Lung (tissue), 12 donors: ENCODE measurements around the gene PLG. TPM values are rescaled to one million over a fixed set of nuclear protein-coding genes. Genes with fewer than 3 reads are reported as not detected.

Experiments
- ATAC-seq: fragments of 200-7000 bp; cut with Tn5 transposase; one replicate; pipeline ENCODE4 v1.9.1; 2020; ENCODE audit warnings: moderate number of reproducible peaks; ENCODE audit not compliant: insufficient read depth, low FRiP score
- DNase-seq, 3 donors: peaks; one replicate each; pipeline ENCODE4 v3.0.0-alpha.2; 2013 to 2017
- H3K27ac ChIP-seq, 2 donors: one replicate each; pipeline ENCODE4 v1.5.1; 2013; ENCODE audit warnings: mild to moderate bottlenecking in 2 of 2, moderate library complexity in 2 of 2, control low read depth in 1 of 2, inconsistent platforms in 1 of 2, low read depth in 1 of 2, low read length in 1 of 2
- H3K27me3 ChIP-seq, 3 donors: one replicate each; pipeline ENCODE4 v1.5.1; 2013; ENCODE audit warnings: low read length in 2 of 3; ENCODE audit not compliant: control insufficient read depth in 3 of 3, insufficient read depth in 3 of 3
- H3K36me3 ChIP-seq, 4 donors: one replicate each; pipeline ENCODE4 v1.5.1; 2013; ENCODE audit warnings: low read length in 4 of 4, mild to moderate bottlenecking in 1 of 4, moderate library complexity in 1 of 4; ENCODE audit not compliant: control insufficient read depth in 4 of 4, insufficient read depth in 4 of 4
- H3K4me1 ChIP-seq, 5 donors: one replicate each; pipeline ENCODE4 v1.5.1; 2013; ENCODE audit warnings: low read length in 5 of 5, mild to moderate bottlenecking in 2 of 5, moderate library complexity in 1 of 5; ENCODE audit not compliant: control insufficient read depth in 5 of 5, insufficient read depth in 5 of 5
- H3K4me3 ChIP-seq: one replicate; pipeline ENCODE4 v1.5.1; 2013; ENCODE audit warnings: mild to moderate bottlenecking, control low read depth, moderate library complexity
- H3K9ac ChIP-seq, 2 donors: one replicate each; pipeline ENCODE4 v1.5.1; 2013; ENCODE audit warnings: low read length in 2 of 2, control low read depth in 1 of 2; ENCODE audit not compliant: insufficient read depth in 1 of 2
- H3K9me3 ChIP-seq, 4 donors: one replicate each; pipeline ENCODE4 v1.5.1; 2013; ENCODE audit warnings: low read length in 3 of 4, mild to moderate bottlenecking in 1 of 4, moderate library complexity in 1 of 4; ENCODE audit not compliant: control insufficient read depth in 4 of 4, insufficient read depth in 3 of 4
- WGBS, 2 donors: extraction: QIAGEN DNeasy Blood & Tissue Kit; methylation state at CpG; one replicate each; pipeline ENCODE4 v1.1.7; 2013; 5-methylcytosine and 5-hydroxymethylcytosine counted together
- polyA plus RNA-seq, 2 donors: library from polyadenylated mRNA; stranded (reverse); fragments of 200-250 nt; gene quantifications; one replicate each; pipeline ENCODE4 v1.2.1, GENCODE V29; 2013
- total RNA-seq, 2 donors: library from RNA; depleted of rRNA in 1 of 2; stranded (reverse); fragments of >200 nt in 1 of 2; gene quantifications; one replicate each; pipeline ENCODE4 v1.2.1, GENCODE V29; 2014 to 2021
- TF ChIP-seq, protein P1 (sequence below): IDR thresholded peaks from 2 replicates; pipeline ENCODE4 v1.5.1; 2012; ENCODE audit warnings: mild to moderate bottlenecking; ENCODE audit errors: control extremely low read depth, extremely low read depth
- donor health status: control.
- donor health status: control.
- donor health status: Bipolar disorder and iron deficiency.
- donor health status: healthy.
- donor health status: DM: yes; HTN: yes; CAD: no.

The PLG gene
- total and polyA plus RNA-seq, 4 donors = 0.52 to 1.7 (median 1.5) TPM; not detected in 1

DNA sequence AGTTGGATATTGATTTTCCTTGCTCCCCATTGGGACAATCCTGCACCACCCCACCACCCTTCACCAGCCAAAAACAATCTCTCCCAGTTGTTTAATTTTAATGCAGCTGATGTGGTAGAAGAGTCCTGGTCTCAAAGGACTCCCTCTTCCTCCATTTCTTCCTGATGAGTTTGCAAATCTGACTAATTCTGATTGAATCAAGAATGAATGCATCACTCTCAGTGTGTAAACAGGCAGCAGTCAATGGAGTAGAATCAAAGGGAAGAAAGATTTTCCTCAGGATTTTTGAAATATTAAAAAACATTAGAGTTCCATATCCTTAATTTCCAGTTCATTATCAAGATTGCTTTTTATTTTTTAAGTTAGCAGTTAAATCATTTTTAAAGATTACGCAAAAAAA is 54.0 kb downstream of the PLG start:
- Histone ChIP-seq H3K4me1 (peaks cover 0 to 9% (median 0%) of the 10 kb centered on the region in 5 donors), H3K36me3 (no peaks in the 10 kb centered on the region), H3K9me3 (peaks cover 0 to 2% (median 0%) of the 10 kb centered on the region in 4 donors), H3K27ac (no peak overlapping the region), H3K9ac (no peak overlapping the region), H3K4me3 (no peak overlapping the region), H3K27me3 (no peaks in the 10 kb centered on the region)
- ATAC-seq = no peak
- TF ChIP-seq, protein P1, sequence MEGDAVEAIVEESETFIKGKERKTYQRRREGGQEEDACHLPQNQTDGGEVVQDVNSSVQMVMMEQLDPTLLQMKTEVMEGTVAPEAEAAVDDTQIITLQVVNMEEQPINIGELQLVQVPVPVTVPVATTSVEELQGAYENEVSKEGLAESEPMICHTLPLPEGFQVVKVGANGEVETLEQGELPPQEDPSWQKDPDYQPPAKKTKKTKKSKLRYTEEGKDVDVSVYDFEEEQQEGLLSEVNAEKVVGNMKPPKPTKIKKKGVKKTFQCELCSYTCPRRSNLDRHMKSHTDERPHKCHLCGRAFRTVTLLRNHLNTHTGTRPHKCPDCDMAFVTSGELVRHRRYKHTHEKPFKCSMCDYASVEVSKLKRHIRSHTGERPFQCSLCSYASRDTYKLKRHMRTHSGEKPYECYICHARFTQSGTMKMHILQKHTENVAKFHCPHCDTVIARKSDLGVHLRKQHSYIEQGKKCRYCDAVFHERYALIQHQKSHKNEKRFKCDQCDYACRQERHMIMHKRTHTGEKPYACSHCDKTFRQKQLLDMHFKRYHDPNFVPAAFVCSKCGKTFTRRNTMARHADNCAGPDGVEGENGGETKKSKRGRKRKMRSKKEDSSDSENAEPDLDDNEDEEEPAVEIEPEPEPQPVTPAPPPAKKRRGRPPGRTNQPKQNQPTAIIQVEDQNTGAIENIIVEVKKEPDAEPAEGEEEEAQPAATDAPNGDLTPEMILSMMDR = no peak
- WGBS, 2 donors = 86 to 95% methylated on average over 1 of the region's 1 CpG
- DNase-seq = no peak

DNA sequence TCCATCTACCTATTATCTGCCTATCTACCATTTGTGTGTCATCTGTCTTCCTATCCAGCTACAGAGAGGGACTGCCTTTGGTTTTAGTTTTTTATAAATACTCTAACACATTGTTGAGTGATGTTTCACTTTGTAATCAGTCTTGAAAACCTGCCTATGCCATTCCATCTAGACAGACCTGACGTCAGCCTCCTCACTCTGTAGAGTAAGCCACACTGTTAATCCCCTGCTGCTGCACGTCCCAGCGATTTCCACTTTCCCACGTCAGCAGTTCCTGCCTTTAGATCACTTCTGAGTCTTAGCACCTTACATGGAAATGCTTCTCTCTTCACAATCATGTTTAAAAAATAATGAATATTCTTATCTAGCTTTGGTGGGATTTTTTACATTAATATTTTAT is 54.8 kb downstream of the PLG start:
- TF ChIP-seq, protein P1 = no peak
- WGBS, 2 donors = 72 to 73% methylated on average over 4 of the region's 4 CpGs
- Histone ChIP-seq H3K9me3 (peaks cover 0 to 2% (median 0%) of the 10 kb centered on the region in 4 donors), H3K27ac (no peak overlapping the region), H3K9ac (no peak overlapping the region), H3K4me1 (peaks cover 0 to 9% (median 0%) of the 10 kb centered on the region in 5 donors), H3K27me3 (no peaks in the 10 kb centered on the region), H3K36me3 (no peaks in the 10 kb centered on the region), H3K4me3 (no peak overlapping the region)
- ATAC-seq (no peak), DNase-seq (no peak)

DNA sequence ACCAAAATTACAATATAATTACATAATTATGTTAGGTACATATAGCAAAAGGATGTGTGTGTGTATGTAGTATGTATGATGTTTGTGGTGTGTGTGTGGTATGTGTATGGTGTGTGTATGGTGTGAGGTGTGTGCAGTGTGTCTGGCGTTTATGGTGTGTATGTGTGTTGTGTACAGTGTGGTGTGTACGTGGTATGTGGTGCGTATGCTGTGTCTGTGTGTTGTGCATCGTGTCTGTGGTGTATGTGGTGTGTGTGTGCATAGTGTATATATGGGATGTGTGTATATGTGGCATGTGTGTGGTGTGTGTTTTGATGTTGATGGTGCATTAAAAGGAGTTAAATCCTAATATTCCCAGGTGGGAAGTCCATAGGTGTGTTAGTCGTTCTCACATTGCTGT is 62.8 kb downstream of the PLG start:
- Histone ChIP-seq H3K27ac (no peak overlapping the region), H3K36me3 (no peaks in the 10 kb centered on the region), H3K4me1 (peaks cover 0 to 12% (median 0%) of the 10 kb centered on the region in 5 donors), H3K4me3 (no peak overlapping the region), H3K9ac (no peak overlapping the region), H3K27me3 (no peaks in the 10 kb centered on the region), H3K9me3 (peaks cover 0 to 4% (median 0%) of the 10 kb centered on the region in 4 donors)
- WGBS, 2 donors = 90 to 93% methylated on average over 5 of the region's 5 CpGs
- DNase-seq = no peak
- ATAC-seq = no peak
- TF ChIP-seq, protein P1 = no peak

DNA sequence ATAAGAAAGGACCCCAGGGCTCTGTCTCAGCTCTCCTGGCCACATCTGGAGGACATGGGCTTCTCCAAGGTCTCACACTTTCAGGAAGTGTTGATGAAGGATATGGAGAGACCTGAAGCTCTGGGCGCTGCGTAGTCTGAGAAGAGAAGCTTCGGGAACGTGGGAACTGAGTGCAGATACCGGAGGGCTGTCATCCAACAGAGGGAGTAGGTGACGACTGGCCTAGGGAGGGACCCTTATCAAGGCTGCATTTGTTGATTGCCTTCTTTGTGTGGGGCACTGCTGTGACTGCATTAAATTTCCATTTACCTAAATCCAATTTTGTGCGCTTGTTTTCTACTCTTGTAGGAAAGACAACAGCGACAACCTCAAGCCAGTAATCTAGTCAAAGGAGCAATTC is 63.4 kb downstream of the PLG start:
- 71 to 74% methylated on average over 8 of the region's 8 CpGs for WGBS, 2 donors
- TF ChIP-seq, protein P1 = no peak
- no peak for ATAC-seq

More for the DNA sequence above, 63.4 kb downstream of the PLG start:
- no peaks in the 10 kb centered on the region for H3K36me3 ChIP-seq
- DNase-seq = no peak
- H3K9me3 ChIP-seq = peaks cover 0 to 4% (median 0%) of the 10 kb centered on the region in 4 donors
- H3K9ac ChIP-seq = no peak overlapping the region
- no peak overlapping the region for H3K27ac ChIP-seq
- H3K4me3 ChIP-seq = no peak overlapping the region
- H3K4me1 ChIP-seq = peaks cover 0 to 12% (median 0%) of the 10 kb centered on the region in 5 donors
- no peaks in the 10 kb centered on the region for H3K27me3 ChIP-seq
